H9 (cell line): Measurements from ENCODE around the gene SPATA17. TPM values are rescaled to one million over a fixed set of nuclear protein-coding genes. Genes with fewer than 3 reads are reported as not detected.

ENCODE experiments used
- DNase-seq: peaks from one replicate; pipeline ENCODE4 v3.0.0-alpha.2; 2017
- H2AFZ ChIP-seq: one replicate; pipeline ENCODE4 v1.6.1; 2013; ENCODE audit warnings: mild to moderate bottlenecking, low read length, control low read depth, moderate library complexity
- H2AK5ac ChIP-seq: 2 replicates; pipeline ENCODE4 v1.6.1; 2013; ENCODE audit warnings: low read length, control low read depth, mixed read lengths; ENCODE audit not compliant: insufficient read length
- H2BK120ac ChIP-seq: one replicate; pipeline ENCODE4 v1.6.1; 2013; ENCODE audit warnings: low read depth, mild to moderate bottlenecking, low read length, control low read depth, inconsistent platforms; ENCODE audit not compliant: poor library complexity, severe bottlenecking
- H2BK12ac ChIP-seq: 2 replicates; pipeline ENCODE4 v1.6.1; 2013; ENCODE audit warnings: low read length, control low read depth, mixed read lengths, low read depth; ENCODE audit not compliant: insufficient read length
- H2BK15ac ChIP-seq: 2 replicates; pipeline ENCODE4 v1.6.1; 2013; ENCODE audit warnings: low read depth, low read length, control low read depth
- H2BK20ac ChIP-seq: one replicate; pipeline ENCODE4 v1.6.1; 2013; ENCODE audit warnings: low read depth, mild to moderate bottlenecking, low read length, control low read depth, inconsistent platforms; ENCODE audit not compliant: poor library complexity, severe bottlenecking
- H2BK5ac ChIP-seq: 2 replicates; pipeline ENCODE4 v1.6.1; 2013; ENCODE audit warnings: low read length, control low read depth, mixed read lengths; ENCODE audit not compliant: insufficient read length
- H3K14ac ChIP-seq: 2 replicates; pipeline ENCODE4 v1.6.1; 2013; ENCODE audit warnings: low read length, control low read depth; ENCODE audit not compliant: insufficient read depth
- H3K18ac ChIP-seq: 2 replicates; pipeline ENCODE4 v1.6.1; 2013; ENCODE audit warnings: low read depth, mild to moderate bottlenecking, mixed read lengths, low read length, control low read depth; ENCODE audit not compliant: insufficient read length
- H3K23ac ChIP-seq: 2 replicates; pipeline ENCODE4 v1.6.1; 2013; ENCODE audit warnings: low read length, control low read depth, mixed read lengths, low read depth; ENCODE audit not compliant: insufficient read length
- H3K23me2 ChIP-seq: 2 replicates; pipeline ENCODE4 v1.6.1; 2013; ENCODE audit warnings: low read depth, mild to moderate bottlenecking, mixed read lengths, low read length, control low read depth; ENCODE audit not compliant: insufficient read length, poor library complexity, severe bottlenecking
- H3K27ac ChIP-seq: 2 replicates; pipeline ENCODE4 v1.5.1; 2013; ENCODE audit warnings: low read length, control low read depth, mixed read lengths, low read depth; ENCODE audit not compliant: insufficient read length
- H3K27me3 ChIP-seq: 2 replicates; pipeline ENCODE4 v1.6.1; 2013; ENCODE audit warnings: low read length, control low read depth, inconsistent platforms; ENCODE audit not compliant: insufficient read depth
- H3K4ac ChIP-seq: 2 replicates; pipeline ENCODE4 v1.6.1; 2013; ENCODE audit warnings: low read depth, mild to moderate bottlenecking, control low read depth, inconsistent platforms, low read length, moderate library complexity
- H3K4me1 ChIP-seq: 2 replicates; pipeline ENCODE4 v1.6.1; 2013; ENCODE audit warnings: low read length, control low read depth, inconsistent platforms; ENCODE audit not compliant: insufficient read depth
- H3K4me2 ChIP-seq: 2 replicates; pipeline ENCODE4 v1.6.1; 2013; ENCODE audit warnings: low read length, control low read depth, mixed read lengths; ENCODE audit not compliant: insufficient read length, insufficient read depth
- H3K56ac ChIP-seq: 2 replicates; pipeline ENCODE4 v1.6.1; 2013; ENCODE audit warnings: low read depth, mild to moderate bottlenecking, mixed read lengths, low read length, control low read depth; ENCODE audit not compliant: insufficient read length
- H3K79me1 ChIP-seq: 2 replicates; pipeline ENCODE4 v1.6.1; 2013; ENCODE audit warnings: low read depth, mild to moderate bottlenecking, moderate library complexity, low read length, control low read depth, inconsistent platforms; ENCODE audit not compliant: insufficient read depth, poor library complexity, severe bottlenecking
- H3K79me2 ChIP-seq: 2 replicates; pipeline ENCODE4 v1.6.1; 2013; ENCODE audit warnings: low read length, control low read depth, inconsistent platforms; ENCODE audit not compliant: insufficient read depth
- H3K9ac ChIP-seq: 2 replicates; pipeline ENCODE4 v1.6.1; 2013; ENCODE audit warnings: low read length, control low read depth, mixed read lengths; ENCODE audit not compliant: insufficient read length; ENCODE audit errors: extremely low read depth
- H3K9me3 ChIP-seq: one replicate; pipeline ENCODE4 v1.6.1; 2013; ENCODE audit warnings: low read depth, low read length, inconsistent platforms; ENCODE audit not compliant: control insufficient read depth
- H3T11ph ChIP-seq: one replicate; pipeline ENCODE4 v1.6.1; 2013; ENCODE audit warnings: mild to moderate bottlenecking, low read length, control low read depth, inconsistent platforms
- H4K20me1 ChIP-seq: one replicate; pipeline ENCODE4 v1.6.1; 2013; ENCODE audit not compliant: control insufficient read depth, insufficient read length, insufficient read depth
- H4K5ac ChIP-seq: 2 replicates; pipeline ENCODE4 v1.6.1; 2013; ENCODE audit warnings: low read depth, mild to moderate bottlenecking, mixed read lengths, low read length, control low read depth; ENCODE audit not compliant: insufficient read length
- H4K8ac ChIP-seq: replicated peaks from 2 replicates; pipeline ENCODE4 v1.6.1; 2013; ENCODE audit warnings: low read length, control low read depth, mixed read lengths, low read depth; ENCODE audit not compliant: insufficient read length
- H4K91ac ChIP-seq: 2 replicates; pipeline ENCODE4 v1.6.1; 2013; ENCODE audit warnings: low read depth, mild to moderate bottlenecking, moderate library complexity, mixed read lengths, low read length, control low read depth; ENCODE audit not compliant: insufficient read length
- H3K27ac Mint-ChIP-seq, 3 experiments: 2 replicates in 2 of 3; 3 replicates in 1 of 3; pipeline ENCODE4 v1.8.0; 2020 to 2021; ENCODE audit warnings: mixed read lengths in 3 of 3, mild to moderate bottlenecking in 1 of 3, moderate library complexity in 1 of 3
- H3K27me3 Mint-ChIP-seq: 2 replicates; pipeline ENCODE4 v1.8.0; 2021; ENCODE audit warnings: low read depth, mild to moderate bottlenecking, moderate library complexity, mixed read lengths
- H3K36me3 Mint-ChIP-seq, 3 experiments: 2 replicates in 2 of 3; 3 replicates in 1 of 3; pipeline ENCODE4 v1.8.0; 2020 to 2021; ENCODE audit warnings: low read depth in 3 of 3, mixed read lengths in 3 of 3; ENCODE audit not compliant: insufficient read depth in 1 of 3
- H3K4me1 Mint-ChIP-seq, 2 experiments: 2 replicates each; pipeline ENCODE4 v1.8.0; 2020; ENCODE audit warnings: mixed read lengths in 2 of 2
- H3K4me3 Mint-ChIP-seq, 2 experiments: 2 replicates in 1 of 2; 3 replicates in 1 of 2; pipeline ENCODE4 v1.8.0; 2020 to 2021; ENCODE audit warnings: mild to moderate bottlenecking in 2 of 2, mixed read lengths in 2 of 2, moderate library complexity in 1 of 2
- H3K9me3 Mint-ChIP-seq, 2 experiments: 2 replicates in 1 of 2; 3 replicates in 1 of 2; pipeline ENCODE4 v1.8.0; 2020; ENCODE audit warnings: mild to moderate bottlenecking in 2 of 2, mixed read lengths in 2 of 2, moderate library complexity in 1 of 2
- WGBS: extraction: QIAGEN DNeasy Blood & Tissue Kit; methylation state at CpG from one replicate; pipeline ENCODE4 v1.1.7; 2013; ENCODE audit warnings: missing lambda C conversion rate, low lambda C conversion rate, mixed read lengths; ENCODE audit not compliant: insufficient read length; ENCODE audit errors: extremely low coverage; 5-methylcytosine and 5-hydroxymethylcytosine counted together
- total RNA-seq: library from RNA; stranded (reverse); gene quantifications from 2 replicates; pipeline ENCODE4 v1.2.1, GENCODE V29; 2021
- TF ChIP-seq, protein P1 (sequence below): fragments of 200-600 bp; sonication (generic); conservative IDR thresholded peaks from 3 replicates; pipeline ENCODE4 v1.8.0; 2021; ENCODE audit warnings: antibody characterized with exemption, mild to moderate bottlenecking

SPATA17 gene
- total RNA-seq, 1 experiment from 2014 or later = 0.44 TPM

DNA sequence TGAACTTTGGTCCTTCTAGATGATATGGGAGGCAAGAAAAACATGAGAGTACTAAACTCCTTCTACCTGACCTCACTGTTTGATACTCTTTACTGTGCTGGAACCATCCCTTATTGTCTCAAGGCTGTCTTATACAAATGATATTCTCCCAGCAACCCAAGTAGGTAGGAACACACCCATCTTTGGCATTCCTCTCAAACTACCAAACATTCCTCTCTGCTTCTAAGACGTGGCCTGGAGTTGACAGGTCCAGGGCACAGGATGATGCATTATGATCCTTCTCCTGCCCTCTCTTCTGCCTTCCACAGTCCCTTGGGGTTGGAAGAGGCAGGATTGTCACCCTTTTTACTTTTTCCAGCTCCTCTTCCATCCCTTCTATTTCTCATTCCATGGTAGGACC lies 90.5 kb downstream of the SPATA17 start:
- H3K23me2 ChIP-seq = no peaks in the 10 kb centered on the region
- H3K27ac Mint-ChIP-seq = no peak overlapping the region
- no peaks in the 10 kb centered on the region for H3K4me1 ChIP-seq
- no peak overlapping the region for H2BK120ac ChIP-seq
- no peak overlapping the region for H3K4ac ChIP-seq
- H3K36me3 Mint-ChIP-seq = no peaks in the 10 kb centered on the region
- no peak overlapping the region for H2AFZ ChIP-seq
- H3K4me2 ChIP-seq = no peak overlapping the region
- H4K20me1 ChIP-seq = no peaks in the 10 kb centered on the region
- no peak overlapping the region for H3K18ac ChIP-seq
- H2BK15ac ChIP-seq = no peak overlapping the region
- no peaks in the 10 kb centered on the region; a peak in 2 of 5 replicates for H3K9me3 Mint-ChIP-seq
- H4K91ac ChIP-seq = no peak overlapping the region
- no peaks in the 10 kb centered on the region for H3K27me3 ChIP-seq
- no peak overlapping the region for H3K23ac ChIP-seq
- H3K9me3 ChIP-seq = no peaks in the 10 kb centered on the region
- no peak overlapping the region for H3K27ac ChIP-seq
- H3K27me3 Mint-ChIP-seq = no peaks in the 10 kb centered on the region
- no peaks in the 10 kb centered on the region for H3K79me1 ChIP-seq
- no peak overlapping the region for H2BK5ac ChIP-seq
- no peak overlapping the region for H3T11ph ChIP-seq
- no peak overlapping the region for H3K14ac ChIP-seq
- no peak overlapping the region for H4K8ac ChIP-seq
- no peak overlapping the region for H2BK20ac ChIP-seq
- no peak overlapping the region for H2AK5ac ChIP-seq
- no peak overlapping the region for H4K5ac ChIP-seq
- TF ChIP-seq, protein P1, sequence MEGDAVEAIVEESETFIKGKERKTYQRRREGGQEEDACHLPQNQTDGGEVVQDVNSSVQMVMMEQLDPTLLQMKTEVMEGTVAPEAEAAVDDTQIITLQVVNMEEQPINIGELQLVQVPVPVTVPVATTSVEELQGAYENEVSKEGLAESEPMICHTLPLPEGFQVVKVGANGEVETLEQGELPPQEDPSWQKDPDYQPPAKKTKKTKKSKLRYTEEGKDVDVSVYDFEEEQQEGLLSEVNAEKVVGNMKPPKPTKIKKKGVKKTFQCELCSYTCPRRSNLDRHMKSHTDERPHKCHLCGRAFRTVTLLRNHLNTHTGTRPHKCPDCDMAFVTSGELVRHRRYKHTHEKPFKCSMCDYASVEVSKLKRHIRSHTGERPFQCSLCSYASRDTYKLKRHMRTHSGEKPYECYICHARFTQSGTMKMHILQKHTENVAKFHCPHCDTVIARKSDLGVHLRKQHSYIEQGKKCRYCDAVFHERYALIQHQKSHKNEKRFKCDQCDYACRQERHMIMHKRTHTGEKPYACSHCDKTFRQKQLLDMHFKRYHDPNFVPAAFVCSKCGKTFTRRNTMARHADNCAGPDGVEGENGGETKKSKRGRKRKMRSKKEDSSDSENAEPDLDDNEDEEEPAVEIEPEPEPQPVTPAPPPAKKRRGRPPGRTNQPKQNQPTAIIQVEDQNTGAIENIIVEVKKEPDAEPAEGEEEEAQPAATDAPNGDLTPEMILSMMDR = no peak
- no peaks in the 10 kb centered on the region for H3K4me1 Mint-ChIP-seq
- no peaks in the 10 kb centered on the region for H3K79me2 ChIP-seq
- no peak overlapping the region for H3K4me3 Mint-ChIP-seq
- no CpG with 5 or more reads among the region's 1 CpG for WGBS
- H2BK12ac ChIP-seq = no peak overlapping the region
- no peak overlapping the region for H3K56ac ChIP-seq
- H3K9ac ChIP-seq = no peak overlapping the region
- DNase-seq = no peak
